Measurements from ENCODE around the gene ALG12.

The ALG12 gene

DNA sequence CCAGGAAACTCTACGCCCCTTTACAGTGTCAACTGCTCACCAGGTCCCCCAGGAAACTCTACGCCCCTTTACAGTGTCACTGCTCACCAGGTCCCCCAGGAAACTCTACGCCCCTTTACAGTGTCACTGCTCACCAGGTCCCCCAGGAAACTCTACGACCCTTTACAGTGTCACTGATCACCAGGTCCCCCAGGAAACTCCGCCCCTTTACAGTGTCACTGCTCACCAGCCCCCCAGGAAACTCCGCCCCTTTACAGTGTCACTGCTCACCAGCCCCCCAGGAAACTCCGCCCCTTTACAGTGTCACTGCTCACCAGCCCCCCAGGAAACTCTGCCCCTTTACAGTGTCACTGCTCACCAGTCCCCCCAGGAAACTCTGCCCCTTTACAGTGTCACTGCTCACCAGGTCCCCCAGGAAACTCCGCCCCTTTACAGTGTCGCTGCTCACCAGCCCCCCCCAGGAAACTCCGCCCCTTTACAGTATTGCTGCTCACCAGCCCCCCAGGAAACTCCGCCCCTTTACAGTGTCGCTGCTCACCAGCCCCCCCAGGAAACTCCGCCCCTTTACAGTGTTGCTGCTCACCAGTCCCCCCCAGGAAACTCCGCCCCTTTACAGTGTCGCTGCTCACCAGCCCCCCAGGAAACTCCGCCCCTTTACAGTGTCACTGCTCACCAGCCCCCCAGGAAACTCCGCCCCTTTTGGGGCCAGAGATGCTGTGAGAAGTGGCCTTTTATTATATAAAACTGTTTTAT lies 27.0 kb upstream of the ALG12 start:
- DNase-seq, result peak in 3 of 4 experiments; percentile 28 to 82 (median 82)

DNA sequence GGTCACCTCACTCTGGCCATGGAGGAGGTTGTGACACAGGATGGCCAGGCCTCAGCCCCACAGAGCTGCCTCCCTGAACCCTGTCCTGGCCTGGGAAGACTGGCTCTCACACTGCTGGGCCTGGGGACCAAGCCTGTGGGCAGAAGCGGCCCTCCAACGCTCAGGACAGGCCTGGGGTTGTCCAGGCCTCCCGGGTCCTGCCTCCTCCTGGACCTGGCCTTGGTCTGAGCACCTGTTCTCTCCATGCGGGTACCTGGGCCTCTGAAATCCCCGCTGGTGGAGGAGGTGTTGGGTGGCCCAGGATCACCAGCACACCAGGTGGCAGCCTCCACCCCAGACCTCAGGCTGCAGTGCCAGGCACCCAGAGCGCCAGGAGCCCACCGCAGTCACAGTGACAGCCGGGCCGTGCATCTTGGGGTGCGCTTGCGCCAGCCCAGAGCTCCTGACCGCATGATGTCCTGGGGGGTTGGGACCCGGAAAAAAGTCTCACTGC lies 26.2 kb upstream of the ALG12 start:
- DNase-seq, result no peak

DNA sequence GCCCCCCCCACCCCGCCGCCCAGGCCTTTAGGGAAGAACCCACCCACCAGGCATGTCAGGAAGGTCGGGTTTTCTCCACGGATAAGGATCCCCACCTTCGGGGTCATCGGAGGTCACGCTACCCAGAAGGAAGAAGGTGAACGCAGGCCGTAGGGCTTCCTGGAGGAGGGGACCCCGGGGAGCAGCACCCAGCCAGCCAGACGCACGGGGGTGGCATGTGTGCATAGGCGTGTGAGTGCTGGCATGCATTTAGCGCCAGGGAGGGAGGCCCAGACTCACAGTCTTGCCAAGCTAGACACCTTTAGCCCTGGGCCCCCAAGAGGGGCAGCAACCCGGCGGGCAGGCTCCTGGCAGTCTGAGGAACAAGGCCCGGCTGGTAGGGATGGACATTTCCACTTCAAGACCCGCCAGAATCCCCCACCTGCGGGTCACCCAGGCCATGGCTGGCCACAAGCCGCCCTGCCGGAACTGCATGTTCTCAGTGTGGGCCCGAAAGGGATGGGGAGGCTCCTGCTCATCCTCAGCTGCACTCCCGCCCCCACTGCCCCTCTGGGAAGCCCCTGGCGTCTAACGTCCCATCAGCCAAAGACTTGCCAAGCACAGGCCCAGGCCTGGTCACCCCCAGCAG lies 25.6 kb upstream of the ALG12 start:
- DNase-seq, result no peak

DNA sequence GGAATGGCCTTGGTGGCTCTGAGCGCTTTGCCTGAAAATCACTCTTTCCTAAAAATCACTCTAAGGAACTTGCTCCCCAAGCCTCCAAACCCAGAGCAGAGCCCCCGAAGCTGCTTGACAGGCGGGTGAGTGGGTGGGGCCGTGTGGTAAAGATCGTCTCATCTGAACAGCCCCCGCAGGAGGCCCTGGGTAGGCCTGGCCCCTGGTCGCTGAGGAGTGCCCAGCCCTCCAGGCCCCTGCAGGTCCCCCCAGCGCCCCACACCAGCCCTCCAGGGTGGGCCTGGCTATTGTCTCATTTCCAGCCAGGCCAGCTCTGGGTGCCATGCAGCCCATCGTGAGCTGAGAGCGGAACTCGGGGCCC lies 25.1 kb upstream of the ALG12 start:
- DNase-seq, result no peak

DNA sequence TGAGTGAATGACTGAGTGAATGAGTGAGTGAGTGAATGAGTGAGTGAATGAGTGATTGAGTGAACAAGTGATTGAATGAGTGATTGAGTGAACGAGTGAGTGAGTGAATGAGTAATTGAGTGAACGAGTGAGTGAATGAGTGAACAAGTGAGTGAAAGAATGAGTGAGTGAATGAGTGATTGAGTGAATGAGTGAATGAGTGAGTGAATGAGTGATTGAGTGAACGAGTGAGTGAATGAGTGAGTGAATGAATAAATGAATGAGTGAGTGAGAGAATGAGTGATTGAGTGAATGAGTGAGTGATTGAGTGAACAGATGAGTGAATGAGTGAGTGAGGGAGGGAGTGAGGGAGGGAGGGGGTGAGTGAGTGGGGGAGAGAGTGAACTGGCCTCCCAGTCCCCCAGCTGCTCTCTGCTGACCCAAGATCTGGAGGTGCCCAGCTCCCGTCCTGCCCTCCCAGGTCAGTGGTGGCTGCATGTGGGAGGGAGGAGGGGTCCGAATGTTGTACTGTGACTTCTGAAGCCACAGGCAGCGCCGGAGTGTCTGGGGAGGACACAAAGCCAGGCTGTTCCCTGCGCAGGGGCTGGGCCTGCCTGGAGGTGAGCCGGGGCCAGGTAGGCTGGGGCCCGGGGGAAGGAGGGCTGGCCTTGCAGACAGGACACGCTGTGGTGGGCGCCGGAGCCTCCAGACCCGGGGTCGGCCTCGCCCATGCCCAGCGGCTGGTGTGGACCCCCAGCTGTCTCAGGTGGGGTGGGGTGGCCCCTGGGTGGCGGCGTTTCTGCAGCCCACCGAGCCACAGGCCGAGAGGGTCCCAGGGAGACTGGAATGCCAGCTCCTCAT lies 24.5 kb upstream of the ALG12 start:
- DNase-seq, result no peak

DNA sequence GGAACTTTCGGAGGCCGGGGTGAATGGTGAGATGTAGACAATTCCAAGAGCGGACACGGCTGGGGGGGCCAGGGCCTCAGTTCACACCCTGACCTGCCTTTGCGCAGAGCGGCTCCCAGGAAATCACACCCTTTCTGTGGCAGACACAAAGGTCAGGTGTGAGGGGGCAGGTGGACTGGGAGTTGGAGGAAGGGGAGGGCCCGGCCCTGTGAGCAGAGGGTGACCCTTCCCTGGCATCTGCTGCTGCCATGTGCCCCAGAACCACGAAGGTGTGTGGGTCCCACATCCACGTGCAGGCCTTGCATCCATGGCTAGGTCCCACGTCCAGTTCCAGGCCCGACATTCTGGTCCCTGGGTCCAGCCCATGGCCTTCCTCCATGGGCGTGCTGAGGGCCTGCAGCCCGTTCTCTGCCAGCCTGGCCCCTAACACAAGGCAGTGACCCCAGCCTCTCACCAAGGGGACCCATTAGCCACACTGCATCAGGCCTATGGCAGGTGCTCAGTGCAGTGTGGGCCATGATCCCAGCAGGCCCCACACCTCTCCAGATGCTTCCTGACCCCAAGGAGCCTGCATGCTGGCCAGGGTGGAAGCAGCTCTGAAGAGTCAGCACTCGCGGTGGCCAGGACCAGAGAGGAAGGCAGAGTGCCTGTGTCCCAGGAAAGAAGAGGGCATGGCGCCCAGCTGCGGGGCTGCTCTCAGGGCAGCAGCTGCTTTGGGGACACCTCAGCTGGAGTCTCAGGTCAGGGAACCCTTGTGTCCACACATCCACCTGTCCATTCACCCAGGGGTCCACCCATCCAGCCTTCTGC lies 23.5 kb upstream of the ALG12 start:
- DNase-seq, result no peak

DNA sequence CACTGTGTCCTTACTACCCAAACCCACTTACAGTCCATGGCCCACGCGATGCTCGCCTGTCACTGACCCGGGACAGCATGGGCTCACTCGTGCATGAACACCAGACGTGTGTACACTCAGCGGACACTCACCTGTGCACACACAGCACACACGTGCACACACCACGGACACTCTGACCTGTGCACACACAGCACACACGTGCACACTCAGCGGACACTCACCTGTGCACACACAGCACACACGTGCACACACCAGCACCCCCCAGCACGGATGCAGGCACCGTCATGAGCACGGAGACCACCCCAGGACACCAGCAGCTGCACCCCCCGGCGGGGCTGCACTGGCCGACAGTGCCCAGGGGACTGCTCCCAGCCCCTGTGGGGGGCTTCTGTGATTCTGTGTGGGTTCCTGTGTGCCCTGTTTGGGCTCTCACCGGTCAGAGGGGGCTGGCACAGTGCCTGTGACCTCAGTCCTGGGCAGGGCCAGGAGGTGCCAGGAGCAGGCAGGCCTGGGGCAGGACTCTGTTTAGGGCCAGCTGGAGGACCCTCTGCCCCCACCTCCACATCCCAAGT lies 20.4 kb upstream of the ALG12 start:
- no peak for DNase-seq

DNA sequence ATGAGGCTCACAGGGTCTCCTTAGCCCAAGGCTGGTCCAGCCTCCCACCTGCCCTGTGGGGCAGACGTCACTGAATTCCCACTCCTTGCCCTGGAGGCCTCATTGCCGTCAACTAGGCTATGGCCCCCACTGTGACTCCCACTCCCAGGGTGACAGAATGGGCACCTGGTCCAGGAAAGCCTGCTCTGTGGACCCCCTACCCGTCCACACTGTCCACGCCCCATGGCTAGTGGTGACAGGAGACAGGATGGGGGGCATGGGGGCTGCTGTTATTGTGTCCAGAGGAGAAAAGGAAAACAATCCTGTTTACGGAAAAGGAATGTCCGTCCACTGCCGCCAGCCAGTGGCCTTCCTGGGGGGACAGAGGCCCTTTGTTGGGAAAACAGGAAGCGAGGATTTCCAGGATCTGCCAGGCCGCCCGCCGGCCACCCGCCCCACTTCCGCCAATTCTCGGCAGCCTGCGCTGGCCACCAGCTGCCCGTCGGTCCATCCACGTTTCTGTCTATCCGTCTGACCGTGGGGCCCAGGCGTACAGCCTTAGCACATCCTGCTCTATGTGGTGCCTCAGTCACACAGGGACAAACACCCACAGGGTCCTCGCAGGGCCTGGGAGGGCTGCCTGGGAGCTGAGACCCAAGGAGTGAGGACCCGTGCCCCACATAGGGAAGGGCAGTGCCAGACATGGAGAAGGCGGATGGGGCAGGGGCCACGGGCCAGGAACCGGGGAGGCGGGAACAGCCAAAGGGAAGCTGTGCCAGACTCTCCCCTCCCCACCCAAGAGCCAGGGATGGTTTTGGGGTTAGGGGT lies 19.7 kb upstream of the ALG12 start:
- no peak for DNase-seq

DNA sequence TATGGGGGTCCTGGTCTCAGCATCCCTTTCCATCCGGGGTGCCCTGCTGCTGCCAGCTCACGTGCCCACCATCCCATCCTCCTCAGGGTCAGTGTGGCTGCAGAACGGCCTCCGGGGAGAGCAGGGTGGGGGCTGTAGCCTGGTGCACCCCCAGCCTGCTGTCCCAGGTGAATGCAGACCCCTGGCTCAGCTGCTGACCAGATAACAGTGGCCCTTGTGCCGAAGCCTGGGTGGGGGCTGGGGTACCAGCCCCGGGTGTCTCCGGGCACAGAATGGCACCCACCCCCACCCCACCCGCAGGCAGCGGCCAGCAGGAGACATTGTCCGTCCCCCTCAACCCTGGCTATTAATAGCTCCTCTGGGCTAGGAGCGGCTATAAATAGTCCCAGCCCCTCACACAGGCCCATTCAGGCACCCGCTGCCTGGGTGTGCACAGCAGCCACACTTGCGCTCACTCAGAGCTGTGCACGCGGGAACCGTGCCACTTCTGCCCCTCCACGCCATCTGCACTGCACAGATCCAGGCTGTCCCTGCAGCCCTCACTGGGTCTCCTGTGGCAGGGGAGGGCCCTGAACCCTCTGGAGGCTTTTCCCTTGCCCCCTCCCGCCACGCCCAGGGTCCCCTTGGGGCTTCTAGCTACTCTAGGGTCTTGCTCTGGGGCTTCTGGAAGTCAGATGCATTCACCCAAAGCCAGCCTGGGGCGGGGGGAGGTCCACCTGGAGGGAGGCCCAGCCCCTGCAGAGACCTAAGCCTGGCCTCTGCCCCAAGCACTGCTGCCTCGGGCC lies 18.9 kb upstream of the ALG12 start:
- DNase-seq, result no peak

DNA sequence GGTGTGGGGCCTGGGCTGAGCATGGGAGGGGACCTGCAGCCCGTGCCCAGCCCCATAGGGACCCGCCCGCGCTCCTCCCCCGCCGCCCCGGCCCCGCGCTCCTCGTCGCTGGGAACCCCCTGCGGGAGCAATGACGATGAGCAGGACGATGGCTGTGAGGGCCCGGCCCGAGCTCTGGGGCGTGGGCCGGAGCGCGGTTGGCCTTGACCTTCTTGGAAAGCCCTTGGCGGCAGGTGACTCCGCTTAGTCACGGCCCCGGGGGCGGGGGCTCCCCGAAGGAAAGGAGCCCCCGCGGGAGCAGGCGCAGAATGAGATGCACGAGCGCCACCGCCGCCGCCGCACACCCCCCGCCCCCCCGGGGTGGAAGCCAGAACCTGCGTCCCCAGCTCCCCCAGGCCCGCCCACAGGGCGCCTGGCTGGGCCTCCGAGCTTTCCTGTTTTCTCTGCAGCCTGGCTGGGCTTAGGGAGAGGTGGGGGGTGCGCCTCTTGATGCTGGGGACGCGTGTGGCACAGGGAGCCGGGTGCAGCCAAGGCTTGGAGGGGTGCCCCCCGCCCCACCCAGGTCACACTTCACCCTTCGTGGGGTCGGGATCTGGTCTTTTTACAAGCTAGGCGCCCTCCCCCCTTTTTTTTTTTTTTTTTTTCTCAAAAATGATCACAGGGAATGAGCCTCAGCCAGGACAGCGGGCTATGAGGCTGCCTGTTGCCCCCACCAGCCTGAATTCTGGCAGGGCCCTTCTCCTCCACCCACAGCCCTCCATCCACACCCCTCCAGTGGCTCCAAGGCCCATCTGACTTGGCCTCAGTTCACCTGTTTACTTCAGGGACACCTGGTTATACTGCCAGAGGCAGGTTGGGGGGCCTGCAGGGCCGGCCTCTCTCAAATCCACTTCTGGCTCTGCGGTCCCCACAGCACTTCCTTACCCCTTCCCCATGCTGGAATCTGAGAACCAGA lies 18.1 kb upstream of the ALG12 start:
- peak; percentile 85 to 90 (median 89) for DNase-seq

DNA sequence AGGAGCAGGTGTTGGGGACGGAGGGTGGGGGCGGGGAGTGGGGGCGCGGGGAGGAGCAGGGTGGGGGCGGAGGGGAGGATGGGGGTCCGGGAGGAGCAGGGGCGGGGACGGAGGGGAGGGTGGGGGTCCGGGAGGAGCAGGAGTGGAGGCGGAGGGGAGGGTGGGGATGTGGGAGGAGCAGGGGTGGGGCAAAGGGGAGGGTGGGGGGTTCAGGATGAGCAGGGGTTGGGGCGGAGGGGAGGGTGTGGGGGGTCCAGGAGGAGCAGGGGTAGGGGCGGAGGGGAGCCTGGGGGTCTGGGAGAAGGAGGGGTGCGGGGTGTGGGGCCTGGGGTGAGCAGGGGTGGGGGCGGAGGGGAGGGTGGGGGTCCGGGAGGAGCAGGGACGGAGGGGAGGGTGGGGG lies 17.3 kb upstream of the ALG12 start:
- peak in 2 of 4 experiments; percentile 46 to 55 for DNase-seq

DNA sequence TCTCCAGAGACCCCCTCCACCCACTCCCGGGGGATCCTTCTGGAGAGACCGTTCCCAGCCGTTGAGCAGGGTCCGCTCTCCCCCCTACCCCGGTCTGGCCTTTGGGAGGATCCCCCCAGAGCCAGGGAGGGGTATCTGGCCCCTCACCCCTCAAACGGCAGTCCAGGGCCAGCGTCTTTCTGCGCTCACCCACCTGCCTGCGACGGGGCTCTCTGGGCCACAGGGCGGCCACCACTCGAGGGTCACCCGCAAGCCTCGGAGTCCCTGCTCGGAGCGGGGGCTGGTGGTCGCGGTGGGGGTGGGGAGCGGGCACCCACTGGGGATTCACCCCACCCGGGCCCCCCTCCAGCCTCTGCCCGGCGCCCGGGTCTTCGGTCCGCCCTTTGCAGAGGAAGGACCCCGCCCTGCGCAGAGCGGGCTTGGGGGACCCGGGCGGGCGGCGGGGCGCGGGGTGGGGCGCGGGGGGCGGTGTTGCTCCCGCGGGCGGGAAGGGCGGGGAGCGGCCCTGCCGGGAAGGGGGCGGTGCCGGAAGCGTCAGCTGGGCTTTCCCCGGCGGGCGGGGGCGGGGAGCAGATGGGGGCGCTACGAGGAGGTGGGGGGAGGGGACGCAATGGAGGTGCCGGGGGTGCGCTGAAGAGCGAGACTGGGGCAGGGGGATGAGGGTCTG lies 16.8 kb upstream of the ALG12 start:
- peak; percentile 57 to 93 (median 82) for DNase-seq

DNA sequence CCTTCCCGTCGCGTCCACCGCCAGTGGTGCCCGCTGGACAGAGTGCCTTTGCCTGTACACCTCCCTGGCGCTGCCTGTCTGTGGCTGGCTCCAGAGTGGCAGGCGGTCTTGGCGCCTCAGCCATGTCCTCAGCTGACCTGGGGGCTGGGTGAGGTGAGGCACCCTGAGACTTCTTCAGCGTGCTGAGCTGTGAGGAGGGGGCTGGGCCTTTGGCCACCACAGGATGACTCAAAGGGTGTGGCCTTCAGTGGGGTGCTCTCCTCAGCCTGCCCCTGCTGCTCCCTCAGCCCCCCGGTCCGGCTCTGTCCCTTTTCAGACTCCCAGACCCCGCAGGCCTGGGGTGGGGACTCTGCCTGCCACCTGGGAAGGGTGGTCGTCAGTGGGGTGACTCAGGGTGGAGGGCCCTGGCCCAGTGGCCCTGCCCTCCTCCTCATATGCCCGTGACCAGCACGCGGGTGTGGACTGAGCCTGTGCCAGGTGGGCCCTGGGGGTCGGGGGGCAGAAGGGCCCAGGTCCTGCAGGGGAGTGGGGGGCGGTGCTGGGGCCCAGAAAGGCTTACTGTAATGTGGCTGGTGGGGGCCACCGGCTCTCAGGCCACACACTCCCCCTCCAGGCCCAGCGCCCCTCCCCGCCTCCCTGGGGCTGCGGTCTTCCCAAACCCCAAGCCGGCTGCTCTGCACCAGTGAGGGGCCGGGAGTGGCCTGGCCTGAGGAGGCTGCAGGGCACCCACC lies 16.1 kb upstream of the ALG12 start:
- DNase-seq, result no peak

DNA sequence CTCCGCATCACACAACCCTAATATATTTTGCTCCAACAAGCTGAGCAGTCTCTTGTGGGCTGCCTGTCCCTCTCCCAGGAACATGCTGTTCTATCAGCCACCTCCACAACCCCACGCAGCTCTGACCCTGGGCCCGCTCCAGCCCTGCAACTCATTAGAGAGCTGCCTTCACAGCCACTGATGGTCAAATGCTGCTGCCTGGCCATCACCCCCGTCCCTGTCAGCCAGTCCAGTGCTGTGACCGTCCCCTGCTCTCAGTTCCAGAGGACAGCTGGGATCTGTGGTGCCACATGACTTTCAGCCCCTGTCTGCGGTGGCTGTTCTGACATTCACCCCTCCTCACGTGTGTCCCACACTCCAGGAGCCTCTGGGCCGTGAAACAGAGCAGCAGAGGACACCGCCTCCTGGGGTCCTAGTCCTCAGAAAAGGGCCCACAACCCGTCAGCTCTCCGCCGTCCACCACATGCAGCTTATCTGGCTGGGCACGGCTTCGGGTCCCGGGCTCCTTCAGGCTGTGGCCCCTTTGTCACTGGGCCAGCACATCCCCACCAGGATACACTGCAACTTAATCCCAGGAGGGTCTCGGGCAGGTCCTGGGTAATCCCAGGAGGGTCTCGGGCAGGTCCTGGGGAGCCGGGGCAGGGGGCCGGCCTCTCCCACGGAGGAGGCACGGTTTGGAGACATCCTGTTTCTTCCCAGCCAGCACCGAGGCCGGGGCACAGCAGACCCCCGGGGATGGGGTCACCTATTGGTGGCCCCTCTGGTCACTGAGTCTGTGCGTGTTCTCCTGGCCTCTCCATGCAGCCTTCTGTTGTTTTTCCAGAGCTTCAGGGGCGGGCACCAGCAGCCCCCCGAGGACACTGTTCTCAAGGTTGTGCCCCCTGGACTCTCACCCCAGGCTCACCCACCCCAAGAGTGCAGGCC lies 15.3 kb upstream of the ALG12 start:
- DNase-seq, result no peak

DNA sequence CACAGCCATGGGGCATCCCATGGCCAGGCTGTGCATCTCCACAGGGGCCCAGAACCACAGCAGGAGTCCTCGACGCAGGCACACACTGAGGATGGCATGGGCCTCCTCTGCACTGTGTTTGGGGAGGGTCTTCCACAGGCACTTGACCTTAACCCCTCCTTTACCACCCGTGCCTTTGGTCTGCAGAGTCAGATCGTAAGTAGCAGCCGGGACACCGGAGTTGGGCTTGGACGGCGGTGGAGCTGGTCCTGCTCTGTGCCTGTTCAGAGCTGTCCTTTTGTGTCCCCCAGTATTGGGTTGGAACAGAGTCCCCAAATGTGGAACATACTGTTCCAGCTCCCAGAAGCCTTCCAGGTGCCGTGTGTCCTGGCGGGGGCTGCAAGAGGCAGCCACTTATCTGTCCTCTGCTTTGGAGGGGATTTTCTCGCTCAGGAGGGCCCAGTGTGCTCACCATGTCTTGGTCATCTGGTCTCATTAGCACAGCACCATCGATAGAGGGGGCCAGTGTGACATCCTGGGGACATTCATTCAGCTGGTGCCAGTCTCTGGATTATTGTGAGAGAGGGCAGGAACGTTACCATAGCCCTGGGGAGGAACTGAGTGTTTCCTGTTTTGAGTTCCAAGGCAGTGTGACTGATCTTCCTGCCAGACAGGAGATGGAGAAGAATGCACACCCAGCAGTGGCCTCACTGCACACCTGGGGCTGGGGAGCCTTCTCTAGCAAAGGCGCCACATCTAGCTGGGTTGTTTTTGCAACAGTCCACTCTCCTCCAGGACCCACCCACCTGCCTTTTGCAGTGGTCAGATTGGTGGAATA lies 12.6 kb upstream of the ALG12 start:
- DNase-seq, result no peak

DNA sequence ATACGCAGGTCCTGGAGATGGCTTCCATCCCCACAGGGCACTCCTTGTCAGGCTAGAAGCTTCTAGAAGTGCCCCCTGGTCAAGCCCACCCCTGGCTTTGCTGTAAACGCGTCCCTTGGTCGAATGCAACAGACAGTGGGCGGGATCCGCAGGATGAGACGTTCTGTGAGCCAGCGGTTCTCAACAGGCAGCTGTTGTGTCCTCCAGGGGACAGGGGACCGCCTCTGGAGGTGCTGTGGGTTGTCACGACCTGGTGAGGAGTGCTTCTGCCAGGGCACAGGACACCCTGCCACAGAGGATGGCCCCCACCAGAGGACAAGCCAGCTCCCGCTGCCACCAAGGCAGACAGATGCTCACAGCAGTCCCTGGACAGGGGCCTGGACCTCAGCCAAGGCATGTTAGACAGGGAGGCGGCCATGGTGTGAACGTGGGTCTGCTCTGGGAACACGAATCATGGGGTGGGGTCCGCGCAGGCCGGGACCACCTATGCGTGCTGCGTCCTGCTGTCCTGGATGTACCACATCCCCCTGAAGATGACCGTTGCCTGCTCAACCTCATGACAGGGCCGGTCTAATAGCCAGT lies 11.8 kb upstream of the ALG12 start:
- DNase-seq, result no peak
